HepG2 (cell line): ENCODE results near the gene GRM2. TPM values are rescaled to one million over a fixed set of nuclear protein-coding genes. Genes with fewer than 3 reads are reported as not detected.
A peak's percentile ranks its signal among the peaks of the same experiment; 100 is the strongest.

Experiments used
- ARNT2 ChIP-seq: sonication (generic); formaldehyde crosslinking; IDR thresholded peaks from 2 replicates; pipeline ENCODE4 v1.8.0; 2022; ENCODE audit warnings: mild to moderate bottlenecking, low read depth, missing genetic modification reagents, moderate library complexity
- ETV5 ChIP-seq: IDR thresholded peaks from 2 replicates; pipeline ENCODE4 v1.6.1; 2018; ENCODE audit warnings: missing biosample characterization, missing genetic modification reagents, inconsistent platforms, borderline replicate concordance
- GATAD1 ChIP-seq: IDR thresholded peaks from 2 replicates; pipeline ENCODE4 v1.6.1; 2016; ENCODE audit warnings: missing genetic modification reagents, missing compliant biosample characterization
- KDM4B ChIP-seq: sonication (generic); formaldehyde crosslinking; IDR thresholded peaks from 2 replicates; pipeline ENCODE4 v1.4.0; 2020; ENCODE audit warnings: missing genetic modification reagents
- KLF11 ChIP-seq: IDR thresholded peaks from 2 replicates; pipeline ENCODE4 v1.6.1; 2016; ENCODE audit warnings: missing compliant biosample characterization
- MATR3 ChIP-seq: sonication (generic); formaldehyde crosslinking; IDR thresholded peaks from 2 replicates; pipeline ENCODE4 v1.4.0; 2020; ENCODE audit warnings: missing genetic modification reagents
- TBX2 ChIP-seq: sonication (generic); formaldehyde crosslinking; IDR thresholded peaks from 2 replicates; pipeline ENCODE4 v1.5.0; 2020; ENCODE audit warnings: missing genetic modification reagents, mild to moderate bottlenecking, borderline replicate concordance
- ZNF235 ChIP-seq: sonication (generic); formaldehyde crosslinking; IDR thresholded peaks from 2 replicates; pipeline ENCODE4 v1.8.1; 2023; ENCODE audit warnings: mild to moderate bottlenecking, missing genetic modification reagents, borderline replicate concordance
- ZNF331 ChIP-seq: sonication (generic); formaldehyde crosslinking; IDR thresholded peaks from 2 replicates; pipeline ENCODE4 v1.4.0; 2020; ENCODE audit warnings: missing genetic modification reagents
- ZNF510 ChIP-seq: sonication (generic); formaldehyde crosslinking; IDR thresholded peaks from 2 replicates; pipeline ENCODE4 v1.4.0; 2020; ENCODE audit warnings: low read depth, mild to moderate bottlenecking, missing genetic modification reagents
- ZNF562 ChIP-seq: sonication (generic); formaldehyde crosslinking; IDR thresholded peaks from 2 replicates; pipeline ENCODE4 v1.8.0; 2022; ENCODE audit warnings: missing genetic modification reagents, borderline replicate concordance
- polyA plus RNA-seq, 8 experiments: library from polyadenylated mRNA; depleted of rRNA in 3 of 8; stranded (reverse) in 7 of 8; unstranded in 1 of 8; fragments of >200 nt; fragmentation: Illumina TruSeq in 4 of 8; extraction: Trizol in 4 of 8; gene quantifications; 2 replicates each; pipeline versions ENCODE4 v1.2.1 to v1.2.3, GENCODE V29; 2011 to 2016; ENCODE audit warnings: low read depth in 4 of 8, missing spikeins in 1 of 8, mixed read lengths in 1 of 8; ENCODE audit not compliant: insufficient read depth in 1 of 8
- total RNA-seq, 5 experiments: library from RNA; depleted of rRNA; stranded (reverse); fragments of >200 nt; fragmentation: Illumina TruSeq; extraction: Trizol; gene quantifications; 2 replicates each; pipeline ENCODE4 v1.2.3, GENCODE V29; 2016; ENCODE audit warnings: low read depth in 1 of 5
- TF ChIP-seq, protein P1 (sequence below): sonication (generic); formaldehyde crosslinking; conservative IDR thresholded peaks from 2 replicates; pipeline ENCODE4 v1.5.0; 2020; ENCODE audit warnings: missing genetic modification reagents
- TF ChIP-seq, protein P2 (sequence below): sonication (generic); formaldehyde crosslinking; IDR thresholded peaks from 2 replicates; pipeline ENCODE4 v1.9.0; 2022; ENCODE audit warnings: low read depth, missing genetic modification reagents
- TF ChIP-seq, protein P3 (sequence below): sonication (generic); formaldehyde crosslinking; IDR thresholded peaks from 2 replicates; pipeline ENCODE4 v1.5.0; 2020; ENCODE audit warnings: mild to moderate bottlenecking, missing genetic modification reagents, borderline replicate concordance
- TF ChIP-seq, protein P4 (sequence below): sonication (generic); formaldehyde crosslinking; IDR thresholded peaks from 2 replicates; pipeline ENCODE4 v1.5.0; 2020; ENCODE audit warnings: missing genetic modification reagents, mild to moderate bottlenecking, borderline replicate concordance
- TF ChIP-seq, protein P5 (sequence below): sonication (generic); formaldehyde crosslinking; IDR thresholded peaks from 2 replicates; pipeline ENCODE4 v1.8.0; 2022; ENCODE audit warnings: mild to moderate bottlenecking, missing genetic modification reagents, moderate library complexity
- TF ChIP-seq, protein P6 (sequence below): sonication (generic); formaldehyde crosslinking; IDR thresholded peaks from 2 replicates; pipeline ENCODE4 v1.8.0; 2023; ENCODE audit warnings: mild to moderate bottlenecking, missing genetic modification reagents

GRM2 gene
- total and polyA plus RNA-seq, 2 of the 13 experiments (the other 11 are each of a cell fraction or from before 2014, with no cell fraction given) = 0.04 to 0.07 TPM

DNA sequence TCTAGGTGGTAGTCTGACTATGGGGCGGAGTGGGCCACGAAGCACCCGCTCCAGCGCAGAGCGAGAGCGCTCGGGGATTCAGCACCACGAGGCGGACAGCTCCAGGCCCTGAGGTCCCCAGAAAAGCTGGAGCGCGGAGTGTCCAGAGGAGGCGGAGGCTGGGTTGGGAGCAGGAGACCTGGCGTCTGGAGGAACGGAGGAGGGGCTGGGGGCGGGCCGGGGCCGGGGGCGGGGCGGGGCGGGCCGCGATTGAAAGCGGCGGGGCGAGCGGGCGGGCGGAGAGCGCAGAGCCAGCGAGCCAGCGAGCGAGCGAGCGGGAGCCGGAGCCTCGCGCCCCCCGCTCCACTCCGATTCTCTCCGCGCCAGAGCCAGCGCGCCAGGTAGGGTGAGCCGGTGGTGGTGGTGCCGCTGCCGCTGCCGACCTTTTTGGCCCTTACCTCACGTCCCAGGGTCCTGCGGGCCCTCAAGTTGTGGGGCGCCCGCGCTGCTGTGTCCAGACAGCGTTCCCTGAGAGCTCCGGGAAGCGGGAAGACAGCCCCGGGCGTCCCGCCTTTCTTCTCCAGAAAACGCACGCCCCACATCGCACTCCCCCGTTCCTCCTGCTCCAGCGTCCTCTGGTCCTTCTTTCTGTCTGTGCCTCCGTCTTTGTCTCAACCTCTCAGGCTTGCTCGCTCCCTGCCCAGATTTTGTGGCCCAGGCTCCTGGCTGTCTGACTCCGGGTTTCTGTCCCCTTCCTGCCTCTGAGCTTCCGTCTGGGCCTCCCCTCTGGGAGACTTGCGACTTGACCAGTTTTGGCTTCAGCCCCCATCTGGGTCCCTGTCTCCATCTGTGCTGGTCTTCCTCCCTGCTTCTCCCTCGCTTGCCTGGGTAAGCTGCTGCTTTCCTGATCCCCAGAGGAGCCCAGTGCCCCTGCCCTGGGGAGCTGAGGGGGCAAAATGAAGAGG is at the start of gene GRM2 (continued):
- TF ChIP-seq, protein P1, sequence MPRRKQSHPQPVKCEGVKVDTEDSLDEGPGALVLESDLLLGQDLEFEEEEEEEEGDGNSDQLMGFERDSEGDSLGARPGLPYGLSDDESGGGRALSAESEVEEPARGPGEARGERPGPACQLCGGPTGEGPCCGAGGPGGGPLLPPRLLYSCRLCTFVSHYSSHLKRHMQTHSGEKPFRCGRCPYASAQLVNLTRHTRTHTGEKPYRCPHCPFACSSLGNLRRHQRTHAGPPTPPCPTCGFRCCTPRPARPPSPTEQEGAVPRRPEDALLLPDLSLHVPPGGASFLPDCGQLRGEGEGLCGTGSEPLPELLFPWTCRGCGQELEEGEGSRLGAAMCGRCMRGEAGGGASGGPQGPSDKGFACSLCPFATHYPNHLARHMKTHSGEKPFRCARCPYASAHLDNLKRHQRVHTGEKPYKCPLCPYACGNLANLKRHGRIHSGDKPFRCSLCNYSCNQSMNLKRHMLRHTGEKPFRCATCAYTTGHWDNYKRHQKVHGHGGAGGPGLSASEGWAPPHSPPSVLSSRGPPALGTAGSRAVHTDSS (CRISPR knock-in tag) = no peak
- TF ChIP-seq, protein P2, sequence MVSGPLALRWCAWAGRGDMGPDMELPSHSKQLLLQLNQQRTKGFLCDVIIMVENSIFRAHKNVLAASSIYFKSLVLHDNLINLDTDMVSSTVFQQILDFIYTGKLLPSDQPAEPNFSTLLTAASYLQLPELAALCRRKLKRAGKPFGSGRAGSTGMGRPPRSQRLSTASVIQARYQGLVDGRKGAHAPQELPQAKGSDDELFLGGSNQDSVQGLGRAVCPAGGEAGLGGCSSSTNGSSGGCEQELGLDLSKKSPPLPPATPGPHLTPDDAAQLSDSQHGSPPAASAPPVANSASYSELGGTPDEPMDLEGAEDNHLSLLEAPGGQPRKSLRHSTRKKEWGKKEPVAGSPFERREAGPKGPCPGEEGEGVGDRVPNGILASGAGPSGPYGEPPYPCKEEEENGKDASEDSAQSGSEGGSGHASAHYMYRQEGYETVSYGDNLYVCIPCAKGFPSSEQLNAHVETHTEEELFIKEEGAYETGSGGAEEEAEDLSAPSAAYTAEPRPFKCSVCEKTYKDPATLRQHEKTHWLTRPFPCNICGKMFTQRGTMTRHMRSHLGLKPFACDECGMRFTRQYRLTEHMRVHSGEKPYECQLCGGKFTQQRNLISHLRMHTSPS (CRISPR knock-in tag) = no peak
- TF ChIP-seq ZNF331 (peak; percentile 87), ZNF510 (no peak), KDM4B (CRISPR knock-in tag) (peak; percentile 90; the same call in 1 of the 2 replicates), ARNT2 (peak; percentile 66; the same call in 1 of the 2 replicates), ETV5 (CRISPR knock-in tag) (peak; percentile 61), MATR3 (CRISPR knock-in tag) (no peak), ZNF562 (CRISPR knock-in tag) (no peak), TBX2 (CRISPR knock-in tag) (no peak), ZNF235 (peak; percentile 61; the same call in 1 of the 2 replicates), GATAD1 (CRISPR knock-in tag) (peak; percentile 62), KLF11 (CRISPR knock-in tag) (peak; percentile 89)
- TF ChIP-seq, protein P3, sequence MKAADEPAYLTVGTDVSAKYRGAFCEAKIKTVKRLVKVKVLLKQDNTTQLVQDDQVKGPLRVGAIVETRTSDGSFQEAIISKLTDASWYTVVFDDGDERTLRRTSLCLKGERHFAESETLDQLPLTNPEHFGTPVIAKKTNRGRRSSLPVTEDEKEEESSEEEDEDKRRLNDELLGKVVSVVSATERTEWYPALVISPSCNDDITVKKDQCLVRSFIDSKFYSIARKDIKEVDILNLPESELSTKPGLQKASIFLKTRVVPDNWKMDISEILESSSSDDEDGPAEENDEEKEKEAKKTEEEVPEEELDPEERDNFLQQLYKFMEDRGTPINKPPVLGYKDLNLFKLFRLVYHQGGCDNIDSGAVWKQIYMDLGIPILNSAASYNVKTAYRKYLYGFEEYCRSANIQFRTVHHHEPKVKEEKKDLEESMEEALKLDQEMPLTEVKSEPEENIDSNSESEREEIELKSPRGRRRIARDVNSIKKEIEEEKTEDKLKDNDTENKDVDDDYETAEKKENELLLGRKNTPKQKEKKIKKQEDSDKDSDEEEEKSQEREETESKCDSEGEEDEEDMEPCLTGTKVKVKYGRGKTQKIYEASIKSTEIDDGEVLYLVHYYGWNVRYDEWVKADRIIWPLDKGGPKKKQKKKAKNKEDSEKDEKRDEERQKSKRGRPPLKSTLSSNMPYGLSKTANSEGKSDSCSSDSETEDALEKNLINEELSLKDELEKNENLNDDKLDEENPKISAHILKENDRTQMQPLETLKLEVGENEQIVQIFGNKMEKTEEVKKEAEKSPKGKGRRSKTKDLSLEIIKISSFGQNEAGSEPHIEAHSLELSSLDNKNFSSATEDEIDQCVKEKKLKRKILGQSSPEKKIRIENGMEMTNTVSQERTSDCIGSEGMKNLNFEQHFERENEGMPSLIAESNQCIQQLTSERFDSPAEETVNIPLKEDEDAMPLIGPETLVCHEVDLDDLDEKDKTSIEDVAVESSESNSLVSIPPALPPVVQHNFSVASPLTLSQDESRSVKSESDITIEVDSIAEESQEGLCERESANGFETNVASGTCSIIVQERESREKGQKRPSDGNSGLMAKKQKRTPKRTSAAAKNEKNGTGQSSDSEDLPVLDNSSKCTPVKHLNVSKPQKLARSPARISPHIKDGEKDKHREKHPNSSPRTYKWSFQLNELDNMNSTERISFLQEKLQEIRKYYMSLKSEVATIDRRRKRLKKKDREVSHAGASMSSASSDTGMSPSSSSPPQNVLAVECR (CRISPR knock-in tag) = peak; percentile 32; the same call in 1 of the 2 replicates
- TF ChIP-seq, protein P4, sequence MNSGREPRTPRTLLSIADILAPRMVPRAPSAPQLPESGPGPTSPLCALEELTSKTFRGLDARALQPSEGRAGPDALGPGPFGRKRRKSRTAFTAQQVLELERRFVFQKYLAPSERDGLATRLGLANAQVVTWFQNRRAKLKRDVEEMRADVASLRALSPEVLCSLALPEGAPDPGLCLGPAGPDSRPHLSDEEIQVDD (CRISPR knock-in tag) = peak; percentile 76; the same call in 1 of the 2 replicates
- TF ChIP-seq, protein P5, sequence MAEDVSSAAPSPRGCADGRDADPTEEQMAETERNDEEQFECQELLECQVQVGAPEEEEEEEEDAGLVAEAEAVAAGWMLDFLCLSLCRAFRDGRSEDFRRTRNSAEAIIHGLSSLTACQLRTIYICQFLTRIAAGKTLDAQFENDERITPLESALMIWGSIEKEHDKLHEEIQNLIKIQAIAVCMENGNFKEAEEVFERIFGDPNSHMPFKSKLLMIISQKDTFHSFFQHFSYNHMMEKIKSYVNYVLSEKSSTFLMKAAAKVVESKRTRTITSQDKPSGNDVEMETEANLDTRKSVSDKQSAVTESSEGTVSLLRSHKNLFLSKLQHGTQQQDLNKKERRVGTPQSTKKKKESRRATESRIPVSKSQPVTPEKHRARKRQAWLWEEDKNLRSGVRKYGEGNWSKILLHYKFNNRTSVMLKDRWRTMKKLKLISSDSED = no peak
- TF ChIP-seq, protein P6, sequence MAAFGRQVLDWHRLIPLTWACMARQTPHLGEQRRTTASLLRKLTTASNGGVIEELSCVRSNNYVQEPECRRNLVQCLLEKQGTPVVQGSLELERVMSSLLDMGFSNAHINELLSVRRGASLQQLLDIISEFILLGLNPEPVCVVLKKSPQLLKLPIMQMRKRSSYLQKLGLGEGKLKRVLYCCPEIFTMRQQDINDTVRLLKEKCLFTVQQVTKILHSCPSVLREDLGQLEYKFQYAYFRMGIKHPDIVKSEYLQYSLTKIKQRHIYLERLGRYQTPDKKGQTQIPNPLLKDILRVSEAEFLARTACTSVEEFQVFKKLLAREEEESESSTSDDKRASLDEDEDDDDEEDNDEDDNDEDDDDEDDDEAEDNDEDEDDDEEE (CRISPR knock-in tag) = peak; percentile 41; the same call in 1 of the 2 replicates
